Panc1 (cell line): ENCODE results near the gene ZMYND15.

Experiments
- CTCF ChIP-seq: fragments of 450-650 bp; IDR thresholded peaks from 2 replicates; pipeline ENCODE4 v1.5.1; 2017; ENCODE audit warnings: mild to moderate bottlenecking
- POLR2AphosphoS5 ChIP-seq: IDR thresholded peaks from 2 replicates; pipeline ENCODE4 v1.6.1; 2012; ENCODE audit warnings: mild to moderate bottlenecking, low read depth, low read length, moderate library complexity
- REST ChIP-seq, 2 experiments: IDR thresholded peaks; 2 replicates each; pipeline ENCODE4 v1.6.1; 2011 to 2012; ENCODE audit warnings: low read depth in 2 of 2, control low read depth in 1 of 2, low read length in 1 of 2, mild to moderate bottlenecking in 1 of 2, moderate library complexity in 1 of 2; ENCODE audit not compliant: insufficient read depth in 1 of 2

- TF ChIP-seq POLR2AphosphoS5 (no peak), CTCF (peak; percentile 78; the same call in 1 of the 2 replicates), REST (IDR thresholded peaks at IDR 0.05; ENCODE audit: insufficient read depth in 1 of 2, low read depth in 2 of 2, low read length in 1 of 2) (no peak)
Observed at GRCh38 chr17:4709794-4710692, 29.6 kb upstream of the ZMYND15 start, which contains the start of gene ARRB2.
